Measurements from ENCODE around the gene REV3L.
"Not testable (repeated sequence)": the region's sequence is repeated elsewhere in the genome, so short reads cannot be mapped to it uniquely, and the experiment has no call there.

Gene REV3L

GRCh38 chr6:111259089-111259831 is 223.8 kb downstream of the REV3L start:
- H3K4me1 ChIP-seq (ENCODE audit: control insufficient read depth, insufficient read depth, low read length, poor library complexity, severe bottlenecking) = peaks cover 15% of the 10 kb centered on the region
- WGBS, 2 experiments (ENCODE audit: insufficient coverage in 2 of 2) = 1 to 2% methylated on average over 46 to 59 of the region's 59 CpGs
- H3K36me3 ChIP-seq (ENCODE audit: control insufficient read depth, insufficient read depth, low read length) = peaks cover 7% of the 10 kb centered on the region
- H3K4me3 ChIP-seq (ENCODE audit: extremely low read depth, insufficient read depth, low read length, poor library complexity, severe bottlenecking) = peak overlapping the region; percentile 76
- H3K27ac ChIP-seq (ENCODE audit: low read depth, low read length, severe bottlenecking) = peak overlapping the region; percentile 94
- no peaks in the 10 kb centered on the region for H3K9me3 ChIP-seq (ENCODE audit: control insufficient read depth, low read length)

DNA sequence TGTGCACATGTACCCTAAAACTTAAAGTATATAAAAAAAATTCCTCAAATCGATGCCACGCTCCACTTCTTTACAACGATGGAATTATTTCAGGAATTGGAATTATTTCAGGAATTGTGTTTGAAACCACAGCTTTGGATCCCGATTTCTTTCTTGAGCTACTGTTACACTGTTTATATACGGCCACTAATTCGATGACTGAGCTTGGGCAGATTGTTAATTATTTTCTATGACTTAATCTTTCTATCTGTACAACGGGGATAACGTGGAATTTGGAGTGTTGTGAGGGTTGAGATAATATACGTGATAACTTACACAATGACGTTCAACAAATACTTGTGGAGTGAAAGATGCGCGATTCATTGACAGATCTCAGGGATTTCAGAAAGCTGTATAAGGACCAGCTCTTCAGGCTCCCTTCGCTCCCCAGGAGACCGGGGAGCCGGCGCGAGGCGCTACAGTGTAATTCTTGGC is 224.4 kb downstream of the REV3L start:
- H3K4me1 ChIP-seq (ENCODE audit: control insufficient read depth, insufficient read depth, low read length, poor library complexity, severe bottlenecking) = peaks cover 9% of the 10 kb centered on the region
- no peaks in the 10 kb centered on the region for H3K9me3 ChIP-seq (ENCODE audit: control insufficient read depth, low read length)
- H3K27ac ChIP-seq (ENCODE audit: low read depth, low read length, severe bottlenecking) = no peak overlapping the region
- WGBS, 2 experiments (ENCODE audit: insufficient coverage in 2 of 2) = 13 to 42% methylated on average over 7 to 15 of the region's 18 CpGs
- H3K4me3 ChIP-seq (ENCODE audit: extremely low read depth, insufficient read depth, low read length, poor library complexity, severe bottlenecking) = peak overlapping the region; percentile 76
- peaks cover 4% of the 10 kb centered on the region for H3K36me3 ChIP-seq (ENCODE audit: control insufficient read depth, insufficient read depth, low read length)

GRCh38 chr6:111258010-111258409 is 225.0 kb downstream of the REV3L start:
- Histone ChIP-seq H3K4me1 (ENCODE audit: control insufficient read depth, insufficient read depth, low read length, poor library complexity, severe bottlenecking) (peaks cover 8% of the 10 kb centered on the region), H3K9me3 (ENCODE audit: control insufficient read depth, low read length) (no peaks in the 10 kb centered on the region)
- WGBS, 2 experiments (ENCODE audit: insufficient coverage in 2 of 2) = 92 to 95% methylated on average over 3 to 5 of the region's 13 CpGs

DNA sequence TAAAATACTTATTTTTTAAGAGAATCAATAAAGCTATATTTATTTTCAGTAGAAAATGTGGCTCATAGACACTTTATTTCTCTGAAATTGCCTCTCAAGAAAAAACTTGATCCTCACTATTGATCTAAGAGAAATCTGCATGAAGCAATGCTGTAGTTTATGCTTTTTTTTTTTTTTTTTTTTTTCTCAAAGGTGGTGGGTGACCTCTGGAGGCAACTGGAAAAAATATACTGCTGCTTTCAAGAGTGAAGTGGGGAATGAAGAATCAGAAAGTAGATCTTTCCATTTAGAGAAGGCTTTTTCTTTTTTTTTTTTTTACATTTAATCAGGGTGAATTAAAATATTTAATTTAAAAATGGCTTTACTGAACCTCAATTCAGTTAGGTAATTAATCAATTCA is 226.4 kb downstream of the REV3L start:
- Histone ChIP-seq H3K36me3 (ENCODE audit: control insufficient read depth, insufficient read depth, low read length) (no peaks in the 10 kb centered on the region), H3K9me3 (ENCODE audit: control insufficient read depth, low read length) (no peaks in the 10 kb centered on the region), H3K4me1 (ENCODE audit: control insufficient read depth, insufficient read depth, low read length, poor library complexity, severe bottlenecking) (peaks cover 8% of the 10 kb centered on the region), H3K4me3 (ENCODE audit: extremely low read depth, insufficient read depth, low read length, poor library complexity, severe bottlenecking) (no peak overlapping the region), H3K27ac (ENCODE audit: low read depth, low read length, severe bottlenecking) (no peak overlapping the region)

More at GRCh38 chr6:111258010-111258409, 225.0 kb downstream of the REV3L start:
- peaks cover 4% of the 10 kb centered on the region for H3K36me3 ChIP-seq (ENCODE audit: control insufficient read depth, insufficient read depth, low read length)
- H3K27ac ChIP-seq (ENCODE audit: low read depth, low read length, severe bottlenecking) = no peak overlapping the region
- no peak overlapping the region for H3K4me3 ChIP-seq (ENCODE audit: extremely low read depth, insufficient read depth, low read length, poor library complexity, severe bottlenecking)

DNA sequence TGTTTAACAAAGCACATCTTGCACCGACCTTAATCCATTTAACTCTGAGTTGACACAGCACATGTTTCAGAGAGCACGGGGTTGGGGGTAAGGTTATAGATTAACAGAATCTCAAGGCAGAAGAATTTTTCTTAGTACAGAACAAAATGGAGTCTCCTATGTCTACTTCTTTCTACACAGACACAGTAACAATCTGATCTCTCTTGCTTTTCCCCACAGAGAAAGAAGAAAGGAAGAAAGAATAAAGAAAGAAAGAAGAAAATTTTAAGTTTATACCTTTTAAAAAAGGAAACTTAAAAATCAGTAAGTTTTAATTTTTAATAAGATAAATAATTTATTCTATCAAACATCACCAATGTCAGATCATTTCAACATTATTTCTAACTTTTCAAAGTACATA is 227.2 kb downstream of the REV3L start:
- H3K36me3 ChIP-seq (ENCODE audit: control insufficient read depth, insufficient read depth, low read length); H3K9me3 ChIP-seq (ENCODE audit: control insufficient read depth, low read length); H3K27ac ChIP-seq (ENCODE audit: low read depth, low read length, severe bottlenecking); H3K4me3 ChIP-seq (ENCODE audit: extremely low read depth, insufficient read depth, low read length, poor library complexity, severe bottlenecking); H3K4me1 ChIP-seq (ENCODE audit: control insufficient read depth, insufficient read depth, low read length, poor library complexity, severe bottlenecking): not testable (repeated sequence)
- WGBS, 2 experiments (ENCODE audit: insufficient coverage in 2 of 2) = no CpG with 5 or more reads among the region's 2 CpGs

GRCh38 chr6:111254779-111255166 is 228.2 kb downstream of the REV3L start:
- WGBS, 2 experiments (ENCODE audit: insufficient coverage in 2 of 2) = 42 to 61% methylated on average over 4 to 5 of the region's 6 CpGs
- H3K9me3 ChIP-seq (ENCODE audit: control insufficient read depth, low read length) = no peaks in the 10 kb centered on the region
- H3K27ac ChIP-seq (ENCODE audit: low read depth, low read length, severe bottlenecking) = no peak overlapping the region
- no peaks in the 10 kb centered on the region for H3K36me3 ChIP-seq (ENCODE audit: control insufficient read depth, insufficient read depth, low read length)
- H3K4me1 ChIP-seq (ENCODE audit: control insufficient read depth, insufficient read depth, low read length, poor library complexity, severe bottlenecking) = no peaks in the 10 kb centered on the region
- H3K4me3 ChIP-seq (ENCODE audit: extremely low read depth, insufficient read depth, low read length, poor library complexity, severe bottlenecking) = no peak overlapping the region

DNA sequence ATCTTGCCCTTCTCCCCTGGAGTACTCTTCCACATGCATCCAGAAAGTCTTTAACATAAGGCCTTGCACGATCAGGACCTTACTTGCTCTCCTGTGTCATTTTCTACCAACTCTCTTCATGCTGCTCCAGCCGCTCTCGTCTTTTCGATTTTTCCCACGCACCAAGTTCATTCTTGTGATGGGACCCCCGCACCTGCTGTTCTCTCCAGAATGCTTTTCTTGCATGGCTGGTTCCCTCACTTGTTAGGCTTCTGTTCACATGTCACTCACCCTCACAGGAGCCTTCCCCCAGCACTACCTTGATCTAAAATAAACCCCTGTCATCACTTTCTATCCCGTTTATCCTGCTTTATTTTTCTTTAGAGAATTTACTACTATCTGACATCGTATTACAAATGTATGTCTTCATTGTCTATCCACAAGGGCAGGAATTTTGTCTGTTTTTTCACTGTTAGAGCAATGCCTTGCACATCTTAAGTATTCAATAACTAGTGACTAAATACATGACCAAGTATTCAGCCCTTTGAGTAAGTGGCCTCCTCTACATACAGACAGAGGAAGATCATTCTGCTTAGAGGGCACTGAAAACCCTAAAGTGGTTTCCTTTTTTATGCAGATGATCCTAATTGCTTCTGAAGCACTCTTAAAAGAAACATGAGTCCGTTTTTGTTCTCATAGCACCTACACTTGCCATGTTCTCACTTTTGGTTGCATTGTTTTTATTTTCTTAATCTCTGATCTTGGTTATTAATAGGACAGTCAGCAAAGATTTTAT is 228.8 kb downstream of the REV3L start:
- H3K4me1 ChIP-seq (ENCODE audit: control insufficient read depth, insufficient read depth, low read length, poor library complexity, severe bottlenecking) = no peaks in the 10 kb centered on the region
- 32 to 33% methylated on average over 7 to 8 of the region's 9 CpGs for WGBS, 2 experiments (ENCODE audit: insufficient coverage in 2 of 2)
- H3K27ac ChIP-seq (ENCODE audit: low read depth, low read length, severe bottlenecking) = no peak overlapping the region
- no peaks in the 10 kb centered on the region for H3K9me3 ChIP-seq (ENCODE audit: control insufficient read depth, low read length)
- no peaks in the 10 kb centered on the region for H3K36me3 ChIP-seq (ENCODE audit: control insufficient read depth, insufficient read depth, low read length)
- no peak overlapping the region for H3K4me3 ChIP-seq (ENCODE audit: extremely low read depth, insufficient read depth, low read length, poor library complexity, severe bottlenecking)

- Histone ChIP-seq H3K9me3 (ENCODE audit: control insufficient read depth, low read length) (no peaks in the 10 kb centered on the region), H3K36me3 (ENCODE audit: control insufficient read depth, insufficient read depth, low read length) (no peaks in the 10 kb centered on the region), H3K4me3 (ENCODE audit: extremely low read depth, insufficient read depth, low read length, poor library complexity, severe bottlenecking) (no peak overlapping the region), H3K27ac (ENCODE audit: low read depth, low read length, severe bottlenecking) (no peak overlapping the region), H3K4me1 (ENCODE audit: control insufficient read depth, insufficient read depth, low read length, poor library complexity, severe bottlenecking) (no peaks in the 10 kb centered on the region)
- WGBS, 2 experiments (ENCODE audit: insufficient coverage in 2 of 2) = 67% methylated on average over 2 of the region's 3 CpGs; no CpG with 5 or more reads in 1 of the 2 experiments
Observed at GRCh38 chr6:111252726-111253125, 230.3 kb downstream of the REV3L start.

DNA sequence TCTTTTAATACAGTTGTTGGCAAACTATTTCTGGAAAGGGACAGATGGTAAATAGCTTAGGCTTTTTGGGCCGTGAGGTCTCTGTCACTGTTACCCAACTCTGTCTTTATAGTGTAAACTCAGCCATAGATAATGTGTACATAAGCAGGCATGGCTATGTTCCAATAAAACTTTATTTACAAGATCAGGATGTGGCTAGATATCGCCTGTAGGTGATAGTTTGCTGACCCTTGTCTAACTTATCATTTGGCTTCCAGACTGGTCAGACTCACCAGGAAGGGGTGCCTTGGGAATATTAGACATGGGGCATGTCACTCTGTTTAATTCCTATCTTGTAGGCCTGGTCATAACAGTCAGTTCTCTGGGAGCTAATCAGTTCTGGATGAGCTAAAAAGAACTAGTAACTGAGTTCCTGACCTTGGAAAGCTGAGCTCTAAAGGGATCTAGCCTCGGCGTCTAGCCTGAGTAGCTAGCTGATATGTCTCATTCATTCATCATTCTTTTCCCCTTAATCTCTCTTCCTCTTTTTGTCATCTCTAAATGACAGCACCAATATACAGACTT is 232.1 kb downstream of the REV3L start:
- no peaks in the 10 kb centered on the region for H3K36me3 ChIP-seq (ENCODE audit: control insufficient read depth, insufficient read depth, low read length)
- no peaks in the 10 kb centered on the region for H3K9me3 ChIP-seq (ENCODE audit: control insufficient read depth, low read length)
- 100% methylated on average over 1 to 2 of the region's 4 CpGs for WGBS, 2 experiments (ENCODE audit: insufficient coverage in 2 of 2)
- no peaks in the 10 kb centered on the region for H3K4me1 ChIP-seq (ENCODE audit: control insufficient read depth, insufficient read depth, low read length, poor library complexity, severe bottlenecking)
- no peak overlapping the region for H3K27ac ChIP-seq (ENCODE audit: low read depth, low read length, severe bottlenecking)
- no peak overlapping the region for H3K4me3 ChIP-seq (ENCODE audit: extremely low read depth, insufficient read depth, low read length, poor library complexity, severe bottlenecking)
